Activated CD8-positive, alpha-beta T cell treated with anti-CD3 and anti-CD28 coated beads for 36 hours (primary cell): ENCODE results near the gene TYROBP. TPM values are rescaled to one million over a fixed set of nuclear protein-coding genes. Genes with fewer than 3 reads are reported as not detected.
A peak's percentile ranks its signal among the peaks of the same experiment; 100 is the strongest.

Experiments used
- ATAC-seq: fragments of 200-7000 bp; cut with Tn5 transposase; one replicate; pipeline ENCODE4 v1.10.0; 2021; ENCODE audit warnings: mild to moderate bottlenecking, moderate library complexity
- CTCF ChIA-PET: fragments of 350-600 bp; sonication (Branson Sonifier 250); formaldehyde crosslinking; loops from one replicate; lab custom pipeline; 2021; ENCODE audit warnings: antibody characterized with exemption; lab: Charles Lee
- POLR2A ChIA-PET: fragments of 350-600 bp; sonication (Branson Sonifier 250); formaldehyde crosslinking; loops from one replicate; lab custom pipeline; 2021; ENCODE audit warnings: antibody characterized with exemption; lab: Charles Lee
- DNase-seq: peaks from one replicate; pipeline ENCODE4 v3.0.0-alpha.2; 2020
- H3K27ac Mint-ChIP-seq: one replicate; pipeline ENCODE4 v1.8.0; 2021; ENCODE audit warnings: mild to moderate bottlenecking, mixed read lengths
- H3K27me3 Mint-ChIP-seq: one replicate; pipeline ENCODE4 v1.8.0; 2021; ENCODE audit warnings: mixed read lengths
- H3K36me3 Mint-ChIP-seq: one replicate; pipeline ENCODE4 v1.8.0; 2021; ENCODE audit warnings: low read depth, mixed read lengths
- H3K4me1 Mint-ChIP-seq: one replicate; pipeline ENCODE4 v1.8.0; 2021; ENCODE audit warnings: low read depth, mixed read lengths
- H3K4me3 Mint-ChIP-seq: one replicate; pipeline ENCODE4 v1.8.0; 2021; ENCODE audit warnings: mild to moderate bottlenecking, moderate library complexity, mixed read lengths
- H3K9me3 Mint-ChIP-seq: one replicate; pipeline ENCODE4 v1.8.0; 2021; ENCODE audit warnings: mixed read lengths
- intact Hi-C: fragments of 100-400 bp; cut with micrococcal nuclease; formaldehyde crosslinking; loops from one replicate; pipeline ENCODE4 v1.10.0; 2022
- total RNA-seq, 2 experiments: library from RNA; stranded (reverse); gene quantifications; one replicate each; pipeline ENCODE4 v1.2.3, GENCODE V29; 2021
- TF ChIP-seq, protein P1 (sequence below): fragments of 200-600 bp; IDR thresholded peaks from one replicate; pipeline ENCODE4 v1.8.0; 2022; ENCODE audit warnings: antibody characterized with exemption, mild to moderate bottlenecking

TYROBP gene
- total RNA-seq, 2 experiments from 2014 or later = 0.81 to 1.5 TPM

- no peaks in the 10 kb centered on the region for H3K27me3 Mint-ChIP-seq
- intact Hi-C loops = no loop called here
- DNase-seq = no peak
- peaks cover 11% of the 10 kb centered on the region for H3K4me1 Mint-ChIP-seq
- H3K9me3 Mint-ChIP-seq = no peaks in the 10 kb centered on the region
- no peak for ATAC-seq
- H3K27ac Mint-ChIP-seq = peak overlapping the region; percentile 32
- POLR2A ChIA-PET = no interaction called here
- H3K36me3 Mint-ChIP-seq = peaks cover 49% of the 10 kb centered on the region
- TF ChIP-seq, protein P1, sequence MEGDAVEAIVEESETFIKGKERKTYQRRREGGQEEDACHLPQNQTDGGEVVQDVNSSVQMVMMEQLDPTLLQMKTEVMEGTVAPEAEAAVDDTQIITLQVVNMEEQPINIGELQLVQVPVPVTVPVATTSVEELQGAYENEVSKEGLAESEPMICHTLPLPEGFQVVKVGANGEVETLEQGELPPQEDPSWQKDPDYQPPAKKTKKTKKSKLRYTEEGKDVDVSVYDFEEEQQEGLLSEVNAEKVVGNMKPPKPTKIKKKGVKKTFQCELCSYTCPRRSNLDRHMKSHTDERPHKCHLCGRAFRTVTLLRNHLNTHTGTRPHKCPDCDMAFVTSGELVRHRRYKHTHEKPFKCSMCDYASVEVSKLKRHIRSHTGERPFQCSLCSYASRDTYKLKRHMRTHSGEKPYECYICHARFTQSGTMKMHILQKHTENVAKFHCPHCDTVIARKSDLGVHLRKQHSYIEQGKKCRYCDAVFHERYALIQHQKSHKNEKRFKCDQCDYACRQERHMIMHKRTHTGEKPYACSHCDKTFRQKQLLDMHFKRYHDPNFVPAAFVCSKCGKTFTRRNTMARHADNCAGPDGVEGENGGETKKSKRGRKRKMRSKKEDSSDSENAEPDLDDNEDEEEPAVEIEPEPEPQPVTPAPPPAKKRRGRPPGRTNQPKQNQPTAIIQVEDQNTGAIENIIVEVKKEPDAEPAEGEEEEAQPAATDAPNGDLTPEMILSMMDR = no peak
- H3K4me3 Mint-ChIP-seq = no peak overlapping the region
- CTCF ChIA-PET = interaction anchor here (1.1 to 1.7 kb wide), 2 partner anchors 11 to 44 kb away, joined by 3 to 4 read pairs; no protein-coding TSS in a partner anchor
Observed at GRCh38 chr19:35887197-35887596, 20.9 kb downstream of the TYROBP start.

DNA sequence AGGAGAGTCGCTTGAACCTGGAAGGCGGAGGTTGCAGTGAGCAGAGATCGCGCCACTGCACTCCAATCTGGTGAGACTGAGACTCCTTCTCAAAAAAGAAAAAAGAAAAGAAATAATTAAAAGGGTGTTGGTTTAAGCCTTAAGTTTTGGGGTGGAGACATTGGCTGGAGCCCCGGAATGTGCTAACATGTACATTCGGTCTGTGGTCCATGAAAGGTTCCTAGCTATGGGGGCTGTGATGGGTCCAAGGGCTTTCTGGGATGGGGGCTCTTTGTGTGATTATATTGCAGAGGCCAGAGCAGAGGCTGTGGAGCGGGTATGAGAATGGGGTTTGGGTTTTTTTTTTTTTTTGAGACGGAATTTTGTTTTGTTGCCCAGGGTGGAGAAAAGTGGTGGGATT is 22.2 kb downstream of the TYROBP start:
- no peaks in the 10 kb centered on the region for H3K9me3 Mint-ChIP-seq
- ChIA-PET POLR2A (interaction anchor here (0.8 to 3.5 kb wide), 6 partner anchors 8 to 175 kb away, joined by 3 to 24 read pairs (median 4); partner anchors contain the start of gene NFKBID), CTCF (interaction anchor here (0.8 to 2.1 kb wide), 3 partner anchors 8 to 47 kb away, joined by 3 to 6 read pairs (median 3); no protein-coding TSS in a partner anchor)
- ATAC-seq = peak; percentile 15
- TF ChIP-seq, protein P1 = no peak
- intact Hi-C loops = no loop called here
- peaks cover 42% of the 10 kb centered on the region for H3K36me3 Mint-ChIP-seq
- H3K4me3 Mint-ChIP-seq = no peak overlapping the region
- peaks cover 12% of the 10 kb centered on the region for H3K4me1 Mint-ChIP-seq
- no peak for DNase-seq
- no peaks in the 10 kb centered on the region for H3K27me3 Mint-ChIP-seq
- no peak overlapping the region for H3K27ac Mint-ChIP-seq

DNA sequence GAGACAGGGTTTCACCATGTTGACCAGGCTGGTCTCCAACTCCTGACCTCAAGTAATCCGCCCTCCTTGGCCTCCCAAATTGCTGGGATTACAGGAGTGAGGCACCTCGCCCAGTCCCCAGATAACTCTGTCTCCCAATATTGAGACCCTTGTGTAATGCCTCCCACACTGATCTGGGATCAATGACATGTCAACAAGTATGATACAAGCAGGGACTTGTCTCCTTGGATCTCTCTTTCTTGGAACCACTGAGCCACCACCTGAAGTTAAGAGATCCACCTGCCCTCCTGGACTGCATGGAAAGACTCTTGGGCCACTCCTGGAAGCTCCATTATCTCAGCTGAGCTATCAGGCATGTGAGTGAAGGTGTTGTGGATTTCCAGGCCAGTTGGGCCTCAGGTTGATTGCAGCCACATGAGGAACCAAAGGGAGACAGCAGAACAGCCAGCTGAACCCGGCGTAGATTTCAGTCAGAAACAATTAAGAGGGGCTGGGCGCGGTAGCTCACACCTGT is 22.8 kb downstream of the TYROBP start:
- Mint-ChIP-seq H3K4me3 (no peak overlapping the region), H3K27ac (peak overlapping the region; percentile 43), H3K36me3 (peaks cover 35% of the 10 kb centered on the region), H3K4me1 (peaks cover 12% of the 10 kb centered on the region), H3K9me3 (no peaks in the 10 kb centered on the region), H3K27me3 (no peaks in the 10 kb centered on the region)
- ATAC-seq = no peak
- no peak for DNase-seq
- TF ChIP-seq, protein P1 = no peak
- intact Hi-C loops = no loop called here
- POLR2A ChIA-PET = interaction anchor here (0.8 to 3.5 kb wide), 3 partner anchors 9 to 46 kb away, joined by 3 to 24 read pairs (median 4); no protein-coding TSS in a partner anchor
- CTCF ChIA-PET = interaction anchor here (0.8 to 2.1 kb wide), 3 partner anchors 9 to 47 kb away, joined by 3 to 6 read pairs (median 3); no protein-coding TSS in a partner anchor

DNA sequence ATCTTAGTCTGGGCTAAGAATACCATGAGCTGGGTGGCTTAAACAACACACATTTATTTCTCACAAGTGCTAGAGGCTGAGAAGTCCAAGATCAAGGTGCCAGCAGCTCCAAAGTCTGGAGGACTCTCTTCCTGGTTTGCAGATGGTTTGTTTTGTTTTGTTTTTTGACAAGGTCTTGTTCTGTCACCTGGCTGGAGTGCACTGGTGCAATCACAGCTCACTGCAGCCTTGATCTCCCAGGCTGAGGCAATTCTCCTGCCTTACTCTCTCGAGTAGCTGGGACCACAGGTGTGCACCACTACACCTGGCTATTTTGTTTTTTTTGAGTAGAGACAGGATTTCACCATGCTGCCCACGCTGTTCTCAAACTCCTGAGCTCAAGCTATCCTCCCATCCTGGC is 24.2 kb downstream of the TYROBP start:
- Mint-ChIP-seq H3K9me3 (no peaks in the 10 kb centered on the region), H3K4me3 (no peak overlapping the region), H3K4me1 (peaks cover 7% of the 10 kb centered on the region), H3K36me3 (peaks cover 24% of the 10 kb centered on the region), H3K27ac (no peak overlapping the region), H3K27me3 (peaks cover 8% of the 10 kb centered on the region)
- ATAC-seq = no peak
- CTCF ChIA-PET = interaction anchor here (0.6 to 6.1 kb wide), 2 partner anchors 40 to 48 kb away, joined by 3 to 88 read pairs; no protein-coding TSS in a partner anchor
- POLR2A ChIA-PET = interaction anchor here (0.7 to 3.5 kb wide), 8 partner anchors 13 to 57 kb away, joined by 3 to 24 read pairs (median 4); no protein-coding TSS in a partner anchor
- TF ChIP-seq, protein P1 = no peak
- intact Hi-C loops = no loop called here
- DNase-seq = no peak
